ENCODE measurements around the gene CENPT. TPM values are rescaled to one million over a fixed set of nuclear protein-coding genes. Genes with fewer than 3 reads are reported as not detected.
"Not testable (repeated sequence)": the region's sequence is repeated elsewhere in the genome, so short reads cannot be mapped to it uniquely, and the experiment has no call there.

CENPT gene
- total RNA-seq, 1 donor from 2014 or later = 60.9 TPM

DNA sequence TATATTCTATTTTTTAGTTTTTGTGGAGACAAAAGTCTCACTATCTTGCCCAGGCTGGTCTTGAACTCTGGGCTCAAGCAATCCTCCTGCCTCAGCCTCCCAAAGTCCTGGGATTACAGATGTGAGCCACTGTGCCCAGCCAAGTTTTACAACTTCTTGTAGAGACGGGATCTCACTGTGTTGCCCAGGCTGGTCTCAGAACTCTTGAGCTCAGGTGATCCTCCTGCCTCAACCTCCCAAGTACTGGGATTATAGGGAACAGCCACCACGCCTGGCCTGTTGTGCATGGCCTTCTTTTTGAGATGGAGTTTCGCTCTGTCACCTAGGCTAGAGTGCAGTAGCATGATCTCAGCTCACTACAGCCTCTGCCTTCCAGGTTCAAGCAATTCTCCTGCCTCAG is 6.2 kb upstream of the CENPT start:
- intact Hi-C loops (cut with micrococcal nuclease) = no loop called here

DNA sequence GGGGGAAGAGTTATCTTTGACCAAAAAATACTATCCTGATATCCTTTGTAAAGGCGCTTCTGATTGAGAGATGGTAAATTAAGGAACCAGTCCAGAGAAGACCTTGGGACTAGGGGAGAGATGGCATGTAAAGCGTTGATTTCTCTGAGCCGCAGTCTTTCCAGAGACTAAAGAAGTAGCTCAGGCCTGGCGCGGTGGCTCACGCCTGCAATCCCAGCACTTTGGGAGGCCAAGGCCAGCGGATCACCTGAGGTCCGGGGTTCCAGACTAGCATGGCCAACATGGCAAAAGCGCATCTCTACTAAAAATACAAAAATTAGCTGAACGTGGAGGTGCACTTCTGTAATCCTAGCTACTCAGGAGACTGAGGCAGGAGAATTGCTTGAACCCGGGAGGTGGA is 625 bp upstream of the CENPT start:
- intact Hi-C loops (cut with micrococcal nuclease) = loop anchor here (5.0 to 10.0 kb wide), 3 partner anchors 467 to 833 kb away; partner anchors contain the start of genes PRMT7 and SLC7A6OS

DNA sequence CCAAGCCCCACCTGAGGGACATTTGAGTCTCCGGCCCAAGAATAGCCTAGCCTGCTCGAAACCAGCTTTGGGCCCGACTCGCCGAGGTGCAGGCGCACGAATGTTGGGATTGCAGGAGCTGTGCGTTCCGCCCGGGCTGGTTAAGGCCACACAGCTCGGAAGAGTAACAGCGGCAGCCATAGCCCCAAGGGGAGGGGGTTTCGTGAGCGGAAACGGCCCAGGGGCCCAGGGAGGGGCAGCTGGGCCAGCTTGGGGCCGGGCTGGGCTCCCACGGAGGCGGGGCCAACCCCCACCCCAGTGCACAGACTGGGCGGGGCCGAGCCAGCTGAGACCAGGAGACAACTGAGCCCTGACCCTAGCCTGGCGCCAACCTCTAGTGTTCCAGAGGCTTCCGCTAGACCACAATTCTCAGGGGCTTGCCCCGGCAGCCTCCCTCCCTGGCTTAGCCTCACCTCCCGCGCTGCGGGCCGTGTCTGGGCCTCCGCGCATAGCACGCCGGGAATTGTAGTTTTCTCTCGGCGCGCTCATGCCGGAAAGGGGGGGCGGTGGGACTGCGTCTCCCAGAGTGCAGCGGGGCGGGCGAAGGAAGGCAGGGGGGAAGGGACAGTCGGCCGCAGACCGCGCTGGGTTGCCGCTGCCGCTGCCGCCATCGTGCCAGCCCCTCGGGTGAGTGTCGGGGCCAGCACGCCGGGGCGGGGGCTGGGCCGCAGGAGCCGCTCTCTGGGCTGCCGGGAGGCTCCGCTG is 1.0 kb downstream of the CENPT start, which contains the start of gene NUTF2:
TSS of gene NUTF2 (plus strand) at position 614 of the 744 bp plus-strand sequence. CDS start 18,198 bp downstream, outside the sequence.
- intact Hi-C loops (cut with micrococcal nuclease) = loop anchor here (1.0 to 10.0 kb wide), 13 partner anchors 13 to 832 kb away; partner anchors contain the start of genes ACD, CTCF, GFOD2 and NFATC3

DNA sequence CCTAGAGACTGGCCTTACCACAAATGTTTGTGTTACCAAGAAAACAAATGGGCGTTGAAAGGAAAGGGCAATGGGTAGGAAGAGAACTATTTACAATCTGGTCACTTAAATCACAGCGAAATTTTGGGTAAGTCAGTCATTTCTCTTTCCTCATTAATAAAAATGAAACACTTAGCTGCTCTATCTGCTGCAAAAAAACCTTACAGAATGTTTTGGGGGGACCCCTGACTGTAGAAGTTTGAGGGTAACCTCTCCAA is 1.5 kb downstream of the CENPT start:
- intact Hi-C loops (cut with micrococcal nuclease) = loop anchor here (1.0 to 10.0 kb wide), 13 partner anchors 13 to 831 kb away; partner anchors contain the start of genes ACD, CTCF, GFOD2 and NFATC3

DNA sequence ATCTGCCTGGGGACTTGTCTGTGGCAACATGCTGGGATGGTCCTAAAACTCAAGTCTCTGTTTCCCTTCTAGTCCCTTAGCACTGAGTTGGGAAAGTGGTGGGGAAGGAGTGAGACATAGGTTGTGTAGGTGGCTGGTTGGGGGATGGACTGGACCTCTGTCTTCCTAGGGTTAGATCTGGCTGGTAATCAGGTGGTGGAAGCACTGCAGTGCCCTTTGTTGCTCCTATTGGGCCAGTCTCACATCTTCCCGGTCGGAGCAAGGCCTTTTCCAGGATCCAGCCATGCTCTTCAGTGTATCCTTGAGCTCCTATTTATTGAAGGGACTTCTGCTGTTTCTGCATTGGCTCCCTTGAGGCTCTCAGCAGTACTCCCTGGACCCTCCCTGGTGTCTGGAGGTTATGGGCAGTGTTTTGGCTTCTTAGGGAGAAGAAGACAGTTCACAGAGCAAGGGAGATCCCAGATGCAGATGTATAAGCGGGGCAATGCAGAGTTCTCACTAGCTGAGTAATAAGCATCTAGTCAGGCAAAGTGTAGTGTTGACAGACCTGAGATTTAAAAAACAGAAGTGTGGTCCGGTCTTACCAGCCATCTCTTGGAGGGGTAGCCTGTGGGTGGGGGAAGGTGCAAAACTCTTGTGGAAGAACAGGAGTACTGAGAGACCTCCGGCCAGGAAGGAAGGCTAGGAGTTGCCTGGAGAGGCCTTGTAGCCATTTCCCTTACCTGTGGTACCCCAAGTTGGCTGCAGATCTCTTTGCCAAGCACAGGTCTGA is 2.0 kb downstream of the CENPT start:
- intact Hi-C loops (cut with micrococcal nuclease) = loop anchor here (1.0 to 10.0 kb wide), 13 partner anchors 12 to 831 kb away; partner anchors contain the start of genes ACD, CTCF, GFOD2 and NFATC3

DNA sequence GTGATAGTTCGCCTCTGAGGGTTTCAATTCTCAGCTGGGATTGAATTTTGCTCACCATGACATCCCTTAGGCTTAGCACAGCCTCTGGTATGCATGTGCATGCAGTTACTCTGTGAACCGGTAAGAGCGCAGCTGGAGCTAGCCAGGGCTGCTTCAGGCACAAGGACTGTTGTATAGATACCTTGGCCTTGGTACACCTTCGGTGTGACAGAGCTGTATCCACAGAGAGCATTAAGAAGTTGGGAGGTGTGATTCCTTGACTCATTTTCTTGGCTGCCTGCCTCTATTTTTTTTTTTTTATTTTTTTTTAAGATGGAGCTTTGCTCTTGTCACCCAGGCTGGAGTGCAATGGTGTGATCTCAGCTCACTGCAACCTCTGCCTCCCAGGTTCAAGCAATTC is 3.0 kb downstream of the CENPT start:
- intact Hi-C loops (cut with micrococcal nuclease) = loop anchor here (5.0 to 10.0 kb wide), 4 partner anchors 393 to 830 kb away; partner anchors contain the start of genes ESRP2, PRMT7, SLC7A6OS and TMEM208

DNA sequence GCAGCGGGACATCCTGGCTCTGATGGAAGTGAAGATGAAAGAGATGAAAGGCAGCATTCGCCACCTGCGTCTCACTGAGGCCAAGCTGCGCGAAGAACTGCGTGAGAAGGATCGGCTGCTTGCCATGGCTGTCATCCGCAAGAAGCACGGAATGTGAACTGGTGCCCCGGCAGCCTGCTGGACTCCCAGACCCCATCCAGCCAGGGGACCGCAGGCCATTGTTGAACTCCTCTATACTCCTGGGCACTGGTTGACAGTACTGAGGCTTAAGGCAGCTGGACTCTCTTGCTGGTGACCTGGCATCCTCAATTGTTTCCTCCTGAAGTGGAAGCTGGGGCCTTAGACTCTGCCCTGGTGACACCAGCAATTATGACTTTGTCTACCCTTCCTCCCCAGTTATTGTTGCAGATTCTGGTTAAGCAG is 4.1 kb downstream of the CENPT start:
- intact Hi-C loops (cut with micrococcal nuclease) = loop anchor here (2.0 to 10.0 kb wide), 5 partner anchors 363 to 829 kb away; partner anchors contain the start of genes ATP6V0D1, ESRP2, PRMT7 and SLC7A6OS

DNA sequence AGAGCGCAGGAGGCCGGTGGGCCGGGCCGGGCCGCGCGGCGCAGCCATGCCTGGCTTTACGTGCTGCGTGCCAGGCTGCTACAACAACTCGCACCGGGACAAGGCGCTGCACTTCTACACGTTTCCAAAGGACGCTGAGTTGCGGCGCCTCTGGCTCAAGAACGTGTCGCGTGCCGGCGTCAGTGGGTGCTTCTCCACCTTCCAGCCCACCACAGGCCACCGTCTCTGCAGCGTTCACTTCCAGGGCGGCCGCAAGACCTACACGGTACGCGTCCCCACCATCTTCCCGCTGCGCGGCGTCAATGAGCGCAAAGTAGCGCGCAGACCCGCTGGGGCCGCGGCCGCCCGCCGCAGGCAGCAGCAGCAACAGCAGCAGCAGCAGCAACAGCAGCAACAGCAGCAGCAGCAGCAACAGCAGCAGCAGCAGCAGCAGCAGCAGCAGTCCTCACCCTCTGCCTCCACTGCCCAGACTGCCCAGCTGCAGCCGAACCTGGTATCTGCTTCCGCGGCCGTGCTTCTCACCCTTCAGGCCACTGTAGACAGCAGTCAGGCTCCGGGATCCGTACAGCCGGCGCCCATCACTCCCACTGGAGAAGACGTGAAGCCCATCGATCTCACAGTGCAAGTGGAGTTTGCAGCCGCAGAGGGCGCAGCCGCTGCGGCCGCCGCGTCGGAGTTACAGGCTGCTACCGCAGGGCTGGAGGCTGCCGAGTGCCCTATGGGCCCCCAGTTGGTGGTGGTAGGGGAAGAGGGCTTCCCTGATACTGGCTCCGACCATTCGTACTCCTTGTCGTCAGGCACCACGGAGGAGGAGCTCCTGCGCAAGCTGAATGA is 4.8 kb downstream of the CENPT start:
- intact Hi-C loops (cut with micrococcal nuclease) = loop anchor here (1.0 to 10.0 kb wide), 12 partner anchors 9 to 828 kb away; partner anchors contain the start of genes ATP6V0D1, CTCF, ESRP2 and GFOD2

DNA sequence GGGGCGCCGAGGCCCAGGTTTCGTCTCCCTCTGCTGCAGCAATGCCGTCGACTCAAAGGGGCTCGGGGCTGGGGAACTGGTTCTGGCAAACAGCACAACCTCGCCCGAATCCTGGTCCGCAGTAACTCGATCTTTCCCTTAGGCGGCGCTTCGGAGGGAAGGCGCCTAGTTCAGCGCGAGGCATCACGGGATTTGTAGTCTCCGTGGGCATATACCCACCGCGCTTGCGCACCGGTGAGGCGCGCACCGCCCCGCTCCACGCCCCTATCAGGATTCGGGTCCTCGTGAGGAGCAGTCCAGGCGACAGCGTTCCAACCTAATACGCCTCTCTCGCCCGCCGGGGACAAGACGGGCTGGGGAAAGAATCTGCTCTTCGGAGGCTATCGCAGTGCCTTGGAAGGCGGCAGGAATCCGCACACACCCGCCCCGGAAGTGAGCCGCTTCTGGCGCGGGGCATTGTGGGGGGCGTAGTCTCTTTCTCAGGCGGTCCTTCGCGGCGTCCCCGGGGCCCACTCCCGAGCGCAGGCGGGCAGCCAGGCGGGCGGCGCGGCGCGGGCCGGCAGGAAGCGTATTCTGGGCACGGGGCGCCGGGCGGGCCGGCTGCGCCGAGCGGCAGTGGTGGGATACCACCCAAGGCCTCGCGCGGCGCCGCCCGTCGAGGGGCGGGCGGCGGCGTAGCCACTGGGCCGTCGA is 5.5 kb downstream of the CENPT start, which contains the start of gene THAP11:
TSS of gene THAP11 (plus strand) at position 505 of the 693 bp plus-strand sequence. CDS start 235 bp downstream, outside the sequence.
- intact Hi-C loops (cut with micrococcal nuclease) = loop anchor here (1.0 to 10.0 kb wide), 12 partner anchors 9 to 827 kb away; partner anchors contain the start of genes ATP6V0D1, CTCF, ESRP2 and GFOD2

DNA sequence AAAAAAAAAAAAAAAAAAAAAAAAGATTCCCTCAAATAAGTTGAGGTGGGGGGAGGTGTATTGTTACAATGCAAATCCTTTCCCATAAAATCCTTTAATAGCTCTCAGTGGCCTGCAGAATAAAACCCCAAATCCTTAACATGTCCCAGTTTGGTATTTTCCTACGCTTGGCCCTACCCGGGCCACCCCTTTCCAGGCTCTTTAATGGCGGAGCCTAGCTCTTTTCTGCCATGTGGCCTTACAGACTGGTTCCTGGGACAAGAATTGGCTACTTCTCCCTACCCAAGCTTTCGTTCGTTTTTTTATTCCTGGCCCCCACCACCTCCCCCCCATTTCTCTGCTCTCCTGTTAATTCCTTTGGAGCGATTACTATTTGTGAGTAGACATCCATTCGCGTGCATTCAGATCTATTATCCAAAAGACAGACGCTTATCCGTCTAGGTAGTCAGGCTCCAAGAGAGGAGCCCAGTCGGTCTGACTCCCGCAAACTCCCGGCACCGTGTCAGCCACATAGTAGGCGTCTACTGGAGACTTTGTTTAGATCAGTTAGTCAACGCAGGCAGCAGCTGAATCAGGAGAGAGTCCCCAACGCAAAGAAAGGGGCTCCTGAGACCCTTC is 6.2 kb downstream of the CENPT start:
- intact Hi-C loops (cut with micrococcal nuclease) = loop anchor here (5.0 to 10.0 kb wide), 4 partner anchors 396 to 827 kb away; partner anchors contain the start of genes ESRP2, PRMT7, SLC7A6OS and TMEM208

DNA sequence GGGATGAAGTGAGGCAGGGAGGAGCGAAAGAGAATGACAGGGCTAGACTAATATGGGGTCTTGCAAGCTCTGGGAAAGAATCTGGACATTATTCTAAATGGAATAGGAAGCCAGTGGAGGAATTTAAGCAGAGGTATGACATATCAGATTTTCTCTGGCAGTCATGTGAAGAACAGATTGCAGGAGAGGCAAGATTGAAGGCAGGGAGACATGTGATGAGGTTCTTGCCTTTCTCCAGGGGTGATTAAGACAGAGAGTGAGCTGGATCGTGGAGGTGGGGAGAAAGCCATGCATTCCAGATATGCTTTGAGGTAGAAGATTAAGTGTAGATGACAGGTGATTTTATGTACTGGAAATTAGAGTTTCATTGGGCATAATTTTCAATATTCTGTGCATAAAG is 9.7 kb downstream of the CENPT start:
- intact Hi-C loops (cut with micrococcal nuclease) = no loop called here

DNA sequence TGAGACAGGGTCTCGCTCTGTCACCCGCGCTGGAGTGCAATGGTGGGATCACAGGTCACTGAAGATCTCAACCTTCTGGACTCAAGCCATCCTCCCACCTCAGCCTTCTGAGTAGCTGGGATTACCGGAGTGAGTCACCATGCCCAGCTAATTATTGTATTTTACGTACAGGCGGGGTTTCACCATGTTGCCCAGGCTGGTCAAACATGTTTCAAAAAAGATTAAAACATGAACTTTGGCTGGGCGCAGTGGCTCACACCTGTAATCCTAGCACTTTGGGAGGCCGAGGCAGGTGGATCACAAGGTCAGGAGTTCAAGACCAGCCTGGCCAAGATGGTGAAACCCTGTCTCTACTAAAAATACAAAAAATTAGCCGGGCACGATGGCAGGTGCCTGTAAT is 10.3 kb downstream of the CENPT start:
- intact Hi-C loops (cut with micrococcal nuclease) = not testable (repeated sequence)

DNA sequence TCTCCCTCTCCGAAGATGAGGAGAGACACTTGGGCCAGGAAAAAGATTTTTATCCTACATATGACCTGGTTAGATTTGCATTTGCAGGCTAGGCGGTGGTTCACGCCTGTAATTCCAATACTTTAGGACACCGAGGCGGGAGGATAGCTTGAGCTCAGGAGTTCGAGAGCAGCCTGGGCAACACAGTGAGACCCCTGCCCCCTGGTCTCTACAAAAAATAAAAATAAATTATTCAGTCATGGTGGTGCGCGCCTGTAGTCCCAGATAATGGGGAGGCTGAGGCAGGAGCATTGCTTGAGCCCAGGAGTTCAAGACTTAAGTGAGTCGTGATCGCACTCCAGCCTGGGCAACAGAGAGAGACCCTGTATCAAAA is 13.3 kb downstream of the CENPT start:
- intact Hi-C loops (cut with micrococcal nuclease) = loop anchor here (5.0 kb wide), 1 partner anchor 393 kb away; no protein-coding TSS in a partner anchor

DNA sequence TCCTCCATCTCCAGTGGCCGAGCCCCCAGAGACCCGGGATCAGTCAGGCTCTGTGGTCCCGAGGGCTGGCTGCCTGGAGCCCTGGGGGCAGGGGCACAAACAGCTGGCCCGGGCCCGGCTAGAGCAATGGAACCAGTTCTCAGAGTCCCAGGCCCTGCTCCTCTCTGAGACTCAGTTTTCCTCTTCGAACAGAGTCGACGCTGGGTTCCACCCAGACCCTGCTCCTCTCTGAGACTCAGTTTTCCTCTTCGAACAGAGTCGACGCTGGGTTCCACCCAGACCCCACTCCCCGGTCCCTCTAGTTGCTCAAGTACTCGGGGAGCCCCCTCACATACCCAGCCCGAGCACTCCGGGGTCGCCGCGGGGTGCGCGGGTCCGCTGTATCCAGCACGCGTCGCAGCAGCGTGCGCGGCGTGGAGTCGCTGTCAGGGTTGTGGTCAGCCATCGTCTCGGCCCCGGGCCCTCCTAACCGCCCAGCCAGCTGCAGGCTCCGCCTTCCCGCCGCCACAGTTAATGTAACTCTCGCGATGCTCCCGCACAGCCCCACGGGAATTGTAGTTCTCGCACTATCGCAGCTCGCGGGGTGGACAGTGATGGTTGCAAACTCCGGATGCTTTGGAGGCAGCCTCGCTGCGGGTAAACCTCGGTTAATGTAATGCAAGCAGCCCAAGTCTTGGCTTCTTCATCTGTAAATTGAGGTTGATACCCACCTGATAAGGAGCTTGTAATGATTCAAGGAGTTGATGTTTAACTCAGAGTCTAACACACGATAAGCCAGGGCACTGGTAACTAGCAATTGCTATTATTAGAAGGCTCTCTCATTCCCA is 13.9 kb downstream of the CENPT start:
- intact Hi-C loops (cut with micrococcal nuclease) = loop anchor here (1.0 to 5.0 kb wide), 8 partner anchors 9 to 394 kb away; partner anchors contain the start of genes NUTF2, PSKH1, RANBP10 and THAP11

DNA sequence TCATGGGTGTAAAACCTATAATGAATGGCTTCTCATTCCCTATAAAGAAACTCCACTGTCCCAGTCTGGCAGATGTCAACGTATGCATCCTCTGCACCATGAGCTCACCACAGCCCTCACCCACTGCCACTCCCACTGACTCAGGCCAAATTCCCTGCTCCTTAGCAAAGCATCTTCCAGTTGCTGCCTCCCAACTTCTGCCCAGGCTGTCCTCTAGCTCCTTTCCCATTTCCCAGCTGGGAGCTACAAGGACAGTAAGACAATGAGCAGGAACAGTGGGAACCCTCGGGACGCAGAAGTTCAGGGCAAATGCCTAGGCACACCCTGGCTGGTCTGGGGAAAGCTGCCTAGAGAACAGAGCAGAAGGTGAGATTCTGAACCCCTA is 14.5 kb downstream of the CENPT start:
- intact Hi-C loops (cut with micrococcal nuclease) = loop anchor here (1.0 to 5.0 kb wide), 8 partner anchors 9 to 394 kb away; partner anchors contain the start of genes NUTF2, PSKH1, RANBP10 and THAP11

DNA sequence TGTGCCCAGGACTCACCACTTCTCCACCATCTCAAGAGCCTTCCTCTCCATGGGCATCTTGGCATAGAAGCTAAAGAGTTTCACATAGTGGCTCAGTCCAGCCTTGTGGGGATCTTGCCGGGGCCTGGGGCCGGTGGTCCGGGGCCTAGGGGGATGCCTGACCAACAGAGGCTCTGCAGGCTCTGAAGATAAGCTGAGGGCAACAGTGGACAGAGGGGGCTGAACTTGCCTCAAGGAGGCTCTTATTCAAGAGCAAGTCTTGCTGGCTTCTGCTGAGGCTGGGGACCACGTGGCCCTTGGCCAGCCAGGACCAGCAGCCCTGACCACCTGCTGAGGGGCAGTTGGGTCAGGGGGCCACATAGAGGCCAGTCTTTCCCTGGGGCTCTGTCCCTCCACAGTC is 18.8 kb downstream of the CENPT start:
- intact Hi-C loops (cut with micrococcal nuclease) = no loop called here

DNA sequence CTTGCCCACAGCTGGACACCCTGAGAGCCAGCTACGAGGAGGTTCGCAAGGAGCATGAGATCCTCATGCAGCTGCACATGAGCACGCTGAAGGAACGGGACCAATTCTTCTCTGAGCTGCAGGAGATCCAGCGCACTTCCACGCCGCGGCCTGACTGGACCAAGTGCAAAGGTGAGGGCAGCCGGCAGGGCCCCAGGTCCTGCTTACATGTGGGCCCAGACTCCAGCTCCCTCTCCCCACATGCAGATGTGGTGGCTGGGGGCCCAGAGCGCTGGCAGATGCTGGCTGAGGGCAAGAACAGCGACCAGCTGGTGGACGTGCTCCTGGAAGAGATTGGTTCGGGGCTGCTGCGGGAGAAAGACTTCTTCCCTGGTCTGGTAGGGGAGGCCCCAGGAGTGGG is 21.6 kb downstream of the CENPT start:
- intact Hi-C loops (cut with micrococcal nuclease) = no loop called here

DNA sequence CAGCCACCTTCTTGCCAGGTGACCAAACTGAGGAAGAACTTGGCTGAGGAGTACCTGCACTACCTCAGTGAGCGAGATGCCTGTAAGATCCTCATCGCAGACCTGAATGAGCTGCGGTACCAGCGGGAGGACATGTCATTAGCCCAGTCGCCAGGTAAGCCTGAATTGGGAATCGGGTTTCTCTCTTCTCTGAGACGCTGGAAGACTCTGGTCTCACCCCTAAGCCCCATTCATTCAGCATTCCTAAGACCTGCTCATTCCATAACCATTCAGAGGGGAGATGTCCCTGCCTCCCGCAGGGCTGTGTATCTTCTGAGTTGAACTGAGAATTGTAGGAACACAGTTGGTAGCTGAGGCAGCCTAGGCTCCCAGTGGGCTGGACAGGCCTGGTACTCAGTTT is 22.4 kb downstream of the CENPT start:
- intact Hi-C loops (cut with micrococcal nuclease) = no loop called here

DNA sequence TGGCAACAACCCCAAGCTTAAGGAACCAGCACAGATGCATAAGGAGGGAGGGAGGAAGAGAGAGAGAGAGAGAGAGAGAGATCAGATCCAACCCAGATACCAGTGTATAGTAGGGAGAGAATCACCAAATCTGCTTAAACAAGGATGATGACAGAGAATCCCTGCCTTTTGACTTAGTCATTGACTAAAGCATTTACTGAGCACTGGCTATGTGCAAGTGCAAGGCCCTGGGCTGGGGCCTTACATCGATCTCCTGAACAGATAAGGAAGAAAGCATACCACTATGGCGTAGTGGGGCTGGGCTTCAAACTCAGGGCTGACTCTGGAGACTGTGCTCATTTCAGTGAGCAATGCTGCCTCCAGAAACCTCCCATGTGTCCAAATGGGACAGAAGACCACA is 25.0 kb downstream of the CENPT start:
- intact Hi-C loops (cut with micrococcal nuclease) = no loop called here

All from T-helper 1 cell treated with Interleukin-12 subunit alpha and Interleukin-12 subunit beta and Interleukin-4 antibody, amounts not matched to agents 30 ng/mL and 1 ng/mL, for 36 hours (primary cell).